ENCODE measurements around the gene GXYLT2. TPM values are rescaled to one million over a fixed set of nuclear protein-coding genes. Genes with fewer than 3 reads are reported as not detected.

GXYLT2 gene
- total and polyA plus RNA-seq, 2 of the 13 experiments (the other 11 are each of a cell fraction or from before 2014, with no cell fraction given), result 4.3 to 6.9 TPM

GRCh38 chr3:72973031-72973723, 85.3 kb downstream of the GXYLT2 start (continued):
- TF ChIP-seq ZNF280B (CRISPR knock-in tag; IDR thresholded peaks at IDR 0.05; ENCODE audit: borderline replicate concordance), result no peak
- no peak for TF ChIP-seq SMARCE1 (IDR thresholded peaks at IDR 0.05; ENCODE audit: borderline replicate concordance)
- TF ChIP-seq KDM4B (CRISPR knock-in tag; IDR thresholded peaks at IDR 0.05), result no peak
- no peak for TF ChIP-seq ZNF563 (CRISPR knock-in tag; IDR thresholded peaks at IDR 0.05)
- no peak for TF ChIP-seq ZNF329 (CRISPR knock-in tag; IDR thresholded peaks at IDR 0.05; ENCODE audit: low read depth)
- no peak for TF ChIP-seq ZNF446 (CRISPR knock-in tag; IDR thresholded peaks at IDR 0.05)
- TF ChIP-seq KAT7 (CRISPR knock-in tag; IDR thresholded peaks at IDR 0.05; ENCODE audit: borderline replicate concordance), result no peak
- peak; percentile 34; the same call in 1 of the 2 replicates for TF ChIP-seq KLF12 (CRISPR knock-in tag; IDR thresholded peaks at IDR 0.05; ENCODE audit: borderline replicate concordance)
- TF ChIP-seq SKI (IDR thresholded peaks at IDR 0.05; ENCODE audit: partially characterized antibody), result no peak
- no peak for TF ChIP-seq ARNTL (CRISPR knock-in tag; IDR thresholded peaks at IDR 0.05)
- TF ChIP-seq IKZF1 (IDR thresholded peaks at IDR 0.05), result no peak
- no peak for TF ChIP-seq ZNF224 (CRISPR knock-in tag; IDR thresholded peaks at IDR 0.05)
- no peak for TF ChIP-seq SOX13 (IDR thresholded peaks at IDR 0.05)
- peak in 1 of 2 experiments; percentile 43; a peak in 2 of 4 replicates for TF ChIP-seq SOX13 (CRISPR knock-in tag; conservative IDR thresholded peaks at IDR 0.05 in 1 of 2, IDR thresholded peaks at IDR 0.05 in 1 of 2)
- TF ChIP-seq ZNF138 (CRISPR knock-in tag; IDR thresholded peaks at IDR 0.05; ENCODE audit: low read depth), result no peak
- 0 out of 2 replicates have a peak, but pooled peaks have one; percentile 41 for TF ChIP-seq FOSL2 (CRISPR knock-in tag; IDR thresholded peaks at IDR 0.05)
- no peak for TF ChIP-seq AKNA (CRISPR knock-in tag; IDR thresholded peaks at IDR 0.05; ENCODE audit: borderline replicate concordance)
- peak; percentile 67 for TF ChIP-seq XRCC5 (optimal IDR thresholded peaks at IDR 0.05; ENCODE audit: low read length)
- TF ChIP-seq KLF11 (CRISPR knock-in tag; IDR thresholded peaks at IDR 0.05), result no peak
- TF ChIP-seq ZNF589 (CRISPR knock-in tag; conservative IDR thresholded peaks at IDR 0.05), result no peak
- no peak for TF ChIP-seq ZNF740 (CRISPR knock-in tag; IDR thresholded peaks at IDR 0.05)
- TF ChIP-seq ZNF768 (CRISPR knock-in tag; IDR thresholded peaks at IDR 0.05), result no peak

All from HepG2 (cell line).